SK-N-SH treated with all-trans-retinoic acid at 6 μM for 48 hours (cell line): Measurements from ENCODE around the gene IL17RB.

Experiments
- ATAC-seq: fragments of 200-7000 bp; cut with Tn5 transposase; 3 replicates; pipeline ENCODE4 v1.9.1; 2020; ENCODE audit warnings: mild to moderate bottlenecking, moderate library complexity
- ARNTL ChIP-seq: fragments of 450-650 bp; formaldehyde crosslinking; IDR thresholded peaks from 2 replicates; pipeline ENCODE4 v1.5.0; 2020; ENCODE audit warnings: low read depth, mild to moderate bottlenecking, moderate library complexity, borderline replicate concordance
- CSDC2 ChIP-seq: fragments of 250-450 bp; sonication (Bioruptor Pico); IDR thresholded peaks from 2 replicates; pipeline ENCODE4 v1.5.0; 2020; ENCODE audit warnings: mild to moderate bottlenecking, moderate library complexity
- CSRNP3 ChIP-seq: fragments of 250-450 bp; sonication (Bioruptor Pico); IDR thresholded peaks from 2 replicates; pipeline ENCODE4 v1.5.1; 2021; ENCODE audit warnings: mild to moderate bottlenecking, moderate library complexity
- ESRRG ChIP-seq: fragments of 250-450 bp; sonication (Bioruptor Pico); IDR thresholded peaks from 2 replicates; pipeline ENCODE4 v1.6.1; 2021; ENCODE audit warnings: mild to moderate bottlenecking
- GLIS3 ChIP-seq: fragments of 250-450 bp; sonication (Bioruptor Pico); IDR thresholded peaks from 2 replicates; pipeline ENCODE4 v1.5.0; 2020; ENCODE audit warnings: mild to moderate bottlenecking, moderate library complexity
- ISL1 ChIP-seq: fragments of 250-450 bp; sonication (Bioruptor Pico); IDR thresholded peaks from 2 replicates; pipeline ENCODE4 v2.1.2; 2022; ENCODE audit warnings: mild to moderate bottlenecking, moderate library complexity
- OSR1 ChIP-seq: fragments of 250-450 bp; sonication (Bioruptor Pico); IDR thresholded peaks from 2 replicates; pipeline ENCODE4 v1.8.0; 2022; ENCODE audit warnings: moderate library complexity, mild to moderate bottlenecking, inconsistent platforms
- POU6F1 ChIP-seq: fragments of 250-450 bp; sonication (Bioruptor Pico); IDR thresholded peaks from 2 replicates; pipeline ENCODE4 v1.8.0; 2021; ENCODE audit warnings: low read depth, mild to moderate bottlenecking, moderate library complexity, borderline replicate concordance
- PPARA ChIP-seq: fragments of 250-450 bp; sonication (Bioruptor Pico); IDR thresholded peaks from 2 replicates; pipeline ENCODE4 v1.5.0; 2020; ENCODE audit warnings: mild to moderate bottlenecking, borderline replicate concordance
- RARB ChIP-seq: fragments of 250-450 bp; sonication (Bioruptor Pico); IDR thresholded peaks from 2 replicates; pipeline ENCODE4 v1.8.0; 2021; ENCODE audit warnings: mild to moderate bottlenecking, moderate library complexity
- SNAI2 ChIP-seq: fragments of 250-450 bp; sonication (Bioruptor Pico); IDR thresholded peaks from 2 replicates; pipeline ENCODE4 v1.5.0; 2020; ENCODE audit warnings: mild to moderate bottlenecking, moderate library complexity
- TOX ChIP-seq: fragments of 250-450 bp; sonication (Bioruptor Pico); IDR thresholded peaks from 2 replicates; pipeline ENCODE4 v1.8.0; 2021; ENCODE audit warnings: mild to moderate bottlenecking, moderate library complexity, borderline replicate concordance
- TSHZ2 ChIP-seq: fragments of 250-450 bp; sonication (Bioruptor Pico); IDR thresholded peaks from 2 replicates; pipeline ENCODE4 v1.5.0; 2020; ENCODE audit warnings: mild to moderate bottlenecking, moderate library complexity
- ZC3H10 ChIP-seq: fragments of 250-450 bp; sonication (Bioruptor Pico); IDR thresholded peaks from 2 replicates; pipeline ENCODE4 v1.5.1; 2021; ENCODE audit warnings: mild to moderate bottlenecking, moderate library complexity
- ZFP3 ChIP-seq: fragments of 250-450 bp; sonication (Bioruptor Pico); IDR thresholded peaks from 2 replicates; pipeline ENCODE4 v1.5.0; 2020; ENCODE audit warnings: mild to moderate bottlenecking, moderate library complexity
- ZFP30 ChIP-seq: fragments of 450-650 bp; formaldehyde crosslinking; IDR thresholded peaks from 2 replicates; pipeline ENCODE4 v1.5.0; 2022; ENCODE audit warnings: mild to moderate bottlenecking, moderate library complexity
- ZNF565 ChIP-seq: fragments of 450-650 bp; formaldehyde crosslinking; conservative IDR thresholded peaks from 2 replicates; pipeline ENCODE4 v1.5.0; 2020; ENCODE audit warnings: low read depth, mild to moderate bottlenecking, moderate library complexity
- ZNF70 ChIP-seq: fragments of 450-650 bp; formaldehyde crosslinking; IDR thresholded peaks from 2 replicates; pipeline ENCODE4 v1.5.0; 2020; ENCODE audit warnings: mild to moderate bottlenecking, moderate library complexity
- ZNF8 ChIP-seq: fragments of 450-650 bp; formaldehyde crosslinking; IDR thresholded peaks from 2 replicates; pipeline ENCODE4 v1.5.0; 2020; ENCODE audit warnings: mild to moderate bottlenecking, moderate library complexity

IL17RB gene

GRCh38 chr3:53842436-53843194 is 3.8 kb upstream of the IL17RB start (continued):
- TF ChIP-seq ZFP3 (CRISPR knock-in tag) (no peak), GLIS3 (CRISPR knock-in tag) (no peak)

GRCh38 chr3:53843195-53844177 is 2.9 kb upstream of the IL17RB start:
- no peak for ATAC-seq
- TF ChIP-seq ZC3H10 (CRISPR knock-in tag) (no peak), ZFP30 (CRISPR knock-in tag) (no peak), PPARA (CRISPR knock-in tag) (no peak), GLIS3 (CRISPR knock-in tag) (no peak), POU6F1 (CRISPR knock-in tag) (no peak), CSDC2 (CRISPR knock-in tag) (no peak), ARNTL (CRISPR knock-in tag) (no peak), ZFP3 (CRISPR knock-in tag) (no peak), RARB (CRISPR knock-in tag) (no peak), ESRRG (CRISPR knock-in tag) (no peak), ZNF8 (CRISPR knock-in tag) (no peak), ZNF70 (no peak), OSR1 (no peak), ISL1 (CRISPR knock-in tag) (no peak), CSRNP3 (CRISPR knock-in tag) (no peak), TOX (CRISPR knock-in tag) (no peak), SNAI2 (CRISPR knock-in tag) (no peak), ZNF565 (CRISPR knock-in tag) (no peak)
- TF ChIP-seq, all 23 proteins: peak for 0

- ATAC-seq, result no peak; the same call in 2 of the 3 replicates
- TF ChIP-seq TSHZ2 (CRISPR knock-in tag), result no peak
- no peak for TF ChIP-seq TOX (CRISPR knock-in tag)
Measured at GRCh38 chr3:53844262-53845102, 1.9 kb upstream of the IL17RB start.
